AG08395 (cell line): ENCODE measurements around the gene SEMA4D.

Experiments used
- DNase-seq: peaks from one replicate; pipeline ENCODE4 v3.0.0; 2012; ENCODE audit warnings: mixed read lengths, low spot score

The SEMA4D gene

GRCh38 chr9:89444925-89445765 lies 52.8 kb downstream of the SEMA4D start:
- no peak for DNase-seq

GRCh38 chr9:89444274-89444673 lies 53.6 kb downstream of the SEMA4D start:
- DNase-seq, result no peak

DNA sequence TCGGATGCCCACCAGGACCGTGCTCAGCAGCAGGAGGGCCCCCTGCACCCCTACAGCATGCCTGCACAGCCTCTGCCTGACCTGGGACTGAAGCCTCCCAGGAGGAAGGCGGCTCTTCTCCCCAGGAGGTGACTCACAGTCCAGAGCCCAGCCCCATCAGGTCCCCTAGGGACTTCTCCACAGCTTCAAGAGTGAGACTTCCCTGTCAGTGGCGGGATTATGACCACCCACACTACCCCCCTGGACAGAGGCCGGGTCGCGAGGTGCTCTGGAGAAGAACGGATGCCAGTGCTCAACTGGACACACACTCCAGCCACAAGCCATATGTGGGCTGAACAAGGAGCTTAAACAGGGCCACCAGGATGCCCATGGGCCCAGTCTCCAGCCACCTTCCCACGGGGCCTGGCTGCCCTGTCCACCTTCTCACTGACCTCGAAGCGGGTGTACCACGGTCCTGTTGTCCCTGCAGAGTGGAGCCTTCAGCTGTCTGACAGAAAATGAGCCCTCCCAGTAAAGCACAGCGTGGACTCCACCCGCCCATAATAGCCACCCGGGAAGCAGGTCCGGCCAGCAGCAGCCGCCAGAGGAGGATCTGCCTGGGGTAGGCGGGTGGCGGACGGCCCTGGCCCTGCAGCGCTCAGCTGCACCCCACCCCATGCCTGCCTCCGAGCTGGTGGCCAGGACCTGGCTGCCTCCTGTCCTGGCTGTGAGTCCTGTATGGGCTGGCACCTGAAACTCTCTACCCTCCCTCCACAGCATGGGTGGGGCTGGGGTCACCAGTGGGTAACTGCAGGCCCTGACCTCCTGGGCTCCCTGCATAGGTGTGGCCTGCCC lies 54.7 kb downstream of the SEMA4D start:
- peak; percentile 21 for DNase-seq

- DNase-seq, result no peak
Measured at GRCh38 chr9:89442501-89442978, 55.4 kb downstream of the SEMA4D start.

GRCh38 chr9:89441986-89442385 lies 55.9 kb downstream of the SEMA4D start:
- no peak for DNase-seq

DNA sequence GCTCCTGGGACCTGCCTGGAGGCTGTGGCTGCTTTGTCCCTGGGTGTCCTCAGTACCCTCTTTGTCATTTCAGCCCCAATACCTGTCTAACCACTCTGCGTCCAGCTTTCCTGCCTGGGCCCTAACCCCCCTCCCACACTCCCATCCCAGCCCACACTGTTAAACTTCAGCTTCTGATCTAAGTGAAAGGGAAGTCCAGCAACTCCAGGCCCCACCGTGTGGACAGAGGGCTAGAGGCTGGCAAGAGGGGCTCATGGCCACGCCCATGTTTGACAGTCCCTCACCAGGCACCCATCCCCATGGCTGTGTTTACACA lies 56.3 kb downstream of the SEMA4D start:
- DNase-seq, result no peak

- peak; percentile 22 for DNase-seq
Measured at GRCh38 chr9:89440951-89441654, 56.8 kb downstream of the SEMA4D start.

DNA sequence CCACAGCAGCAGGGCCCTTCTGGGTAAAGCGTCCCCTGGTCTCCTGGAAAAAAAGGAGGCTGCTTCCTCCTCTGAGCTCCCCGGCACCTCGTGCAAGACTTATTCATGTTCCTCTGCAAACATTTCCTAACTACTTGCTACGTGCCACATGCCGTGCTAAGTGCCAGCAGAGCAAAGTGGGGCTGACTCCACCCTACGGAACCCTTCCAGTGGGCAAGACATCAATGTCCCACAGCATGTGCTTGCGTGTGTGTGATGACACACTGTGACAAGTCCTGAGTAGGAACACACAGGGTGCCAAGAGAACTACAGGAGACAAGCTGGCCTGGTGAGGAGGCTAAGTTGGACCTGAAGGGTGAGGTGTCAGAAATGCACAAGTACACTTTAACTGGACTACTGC lies 57.4 kb downstream of the SEMA4D start:
- peak; percentile 68 for DNase-seq

GRCh38 chr9:89440046-89440445 lies 57.9 kb downstream of the SEMA4D start:
- DNase-seq, result no peak

DNA sequence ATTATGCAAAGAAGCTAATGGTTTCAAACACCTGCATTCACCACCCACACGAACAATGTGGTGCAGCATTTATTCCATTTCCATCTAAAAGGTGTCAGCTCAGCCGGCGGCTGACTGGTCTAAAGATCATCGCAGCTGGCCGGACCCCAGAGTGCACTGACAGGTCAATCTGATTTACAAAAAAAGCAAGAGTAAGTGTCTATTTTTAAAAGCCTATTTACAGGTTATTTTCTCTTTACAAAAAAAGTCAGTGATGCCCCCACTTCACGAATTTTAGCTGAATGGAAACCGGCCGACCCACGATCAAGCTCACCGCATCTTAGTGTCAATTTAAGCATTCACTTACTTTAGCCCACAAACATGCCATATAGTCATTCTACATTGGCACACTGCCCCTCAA lies 58.3 kb downstream of the SEMA4D start:
- no peak for DNase-seq

DNA sequence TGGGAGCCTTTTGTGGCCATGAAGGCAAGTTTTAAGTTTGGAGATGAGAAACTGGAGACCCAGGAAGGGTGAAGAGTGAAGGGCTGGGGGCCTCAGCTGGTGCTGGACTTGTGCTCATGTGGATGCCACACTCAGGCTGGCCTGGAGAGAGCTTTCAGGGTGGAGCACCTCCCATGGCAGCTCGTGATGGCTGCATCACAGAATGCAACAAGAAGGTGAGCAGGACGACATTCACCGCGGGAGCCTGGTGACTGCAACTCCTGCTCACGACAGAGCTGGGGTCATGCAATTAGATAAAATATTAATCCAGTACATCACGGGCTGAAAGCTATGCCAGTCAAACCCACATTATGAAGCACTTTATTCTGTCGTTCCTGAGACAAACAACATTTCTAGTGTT lies 59.7 kb downstream of the SEMA4D start:
- no peak for DNase-seq

GRCh38 chr9:89437772-89438171 lies 60.1 kb downstream of the SEMA4D start:
- no peak for DNase-seq

DNA sequence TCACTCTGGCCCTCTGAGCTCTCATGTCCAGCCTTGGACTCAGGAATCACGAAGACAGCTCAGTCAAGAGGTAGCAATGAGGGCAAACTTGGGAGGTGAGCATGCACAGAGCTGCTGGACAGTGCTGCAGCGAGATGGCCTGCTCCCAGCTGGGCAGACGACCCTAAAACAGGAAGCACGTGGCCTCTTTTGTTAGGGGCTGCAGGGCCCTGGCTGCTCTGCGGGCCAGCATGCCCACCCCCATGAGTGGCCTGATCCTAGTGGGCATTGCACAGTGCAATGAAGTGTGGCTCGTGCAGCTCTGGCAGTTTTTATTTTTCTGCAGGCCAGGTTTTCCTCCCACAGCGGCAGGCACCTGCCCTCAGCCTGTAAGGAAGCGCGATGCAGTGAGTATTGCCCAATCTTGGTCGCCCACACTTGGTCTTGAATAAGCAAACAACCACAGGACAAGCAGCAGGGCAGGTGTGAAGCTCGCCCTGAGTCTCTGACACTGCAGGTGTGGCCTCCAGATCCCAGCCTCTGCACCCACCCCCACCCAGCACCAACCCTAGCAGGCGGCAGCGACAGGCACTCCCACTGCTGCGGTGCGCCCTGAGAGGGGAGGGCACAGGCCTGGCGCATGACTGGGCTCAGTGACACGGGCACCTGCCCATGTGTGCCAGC lies 60.8 kb downstream of the SEMA4D start:
- no peak for DNase-seq

- DNase-seq, result no peak
Measured at GRCh38 chr9:89436326-89436725, 61.6 kb downstream of the SEMA4D start.

GRCh38 chr9:89435071-89435823 lies 62.7 kb downstream of the SEMA4D start:
- no peak for DNase-seq

DNA sequence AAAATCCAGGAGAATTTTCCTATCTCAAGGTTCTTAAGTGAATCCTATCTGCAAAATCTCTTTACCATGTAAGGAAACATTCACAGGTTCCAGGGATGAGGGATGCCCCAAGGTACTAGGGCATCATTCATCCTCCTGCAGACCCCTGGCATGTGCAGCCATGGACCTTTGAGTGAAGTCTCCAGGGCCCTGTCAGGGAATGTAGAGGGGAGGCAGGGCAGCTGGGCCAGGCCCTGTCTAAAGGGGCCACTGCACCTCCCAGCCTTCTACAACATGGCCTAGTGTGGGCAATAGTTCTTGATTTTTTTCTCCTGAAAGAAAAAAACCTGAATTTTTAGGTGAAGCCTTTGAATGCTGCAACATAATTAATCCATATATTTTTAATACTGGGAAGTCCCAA lies 63.3 kb downstream of the SEMA4D start:
- DNase-seq, result no peak

GRCh38 chr9:89433826-89434225 lies 64.1 kb downstream of the SEMA4D start:
- peak; percentile 90 for DNase-seq

- no peak for DNase-seq
Measured at GRCh38 chr9:89432986-89433530, 64.9 kb downstream of the SEMA4D start.

DNA sequence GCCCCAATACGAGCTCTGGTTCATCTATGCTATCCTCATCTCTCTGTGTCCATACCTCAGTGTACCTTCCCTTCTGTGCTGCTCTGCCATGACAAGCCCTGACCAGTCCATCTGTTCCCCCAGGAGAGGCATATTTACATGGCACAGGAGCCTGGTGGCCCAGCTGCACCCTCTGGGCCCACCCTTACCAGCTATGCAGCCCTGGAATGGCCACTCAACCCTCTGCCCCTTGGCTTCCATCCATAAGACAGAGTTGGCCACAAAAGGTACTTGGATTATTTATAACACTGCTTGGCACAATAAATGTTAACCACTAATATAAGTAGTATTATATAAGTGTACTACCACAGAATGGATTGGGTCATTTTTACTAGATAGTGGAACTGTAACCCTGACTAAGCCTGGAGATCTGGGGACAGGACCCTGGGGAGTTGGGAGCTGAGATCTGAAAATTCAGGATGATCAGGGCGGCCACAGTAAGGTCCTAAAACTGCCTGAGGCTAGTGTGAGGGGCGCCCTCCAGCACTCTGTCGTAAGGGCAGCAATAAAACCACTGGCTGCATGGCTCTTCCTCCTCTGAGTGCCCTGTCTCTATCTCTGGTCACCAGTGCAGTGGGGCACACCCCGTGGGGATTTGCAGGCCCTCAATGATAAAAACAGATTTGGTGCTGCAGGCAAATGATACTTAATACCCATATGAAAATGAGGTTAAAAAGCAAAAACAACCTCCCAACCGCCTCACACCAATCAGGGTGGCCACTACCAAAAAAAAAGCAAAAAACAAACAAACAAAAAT lies 65.8 kb downstream of the SEMA4D start:
- DNase-seq, result no peak

DNA sequence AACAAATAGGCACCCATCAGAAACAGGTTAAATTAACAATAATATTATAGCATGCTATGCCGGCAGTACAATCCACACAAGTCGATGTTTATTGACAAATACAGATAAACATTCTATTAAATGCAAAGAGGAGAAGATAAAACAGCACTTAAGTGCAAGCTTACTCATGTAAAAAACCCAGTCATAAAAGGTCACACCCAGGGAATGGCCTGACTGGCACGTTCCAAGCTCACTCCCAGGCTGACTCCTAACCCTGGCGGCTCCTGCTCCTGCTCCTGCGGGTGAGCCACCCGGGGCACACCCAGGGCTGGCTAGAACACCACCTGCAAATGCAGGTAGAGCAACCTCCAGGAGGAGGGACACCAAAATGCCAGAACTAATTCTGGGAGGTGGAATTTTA lies 66.9 kb downstream of the SEMA4D start:
- DNase-seq, result no peak
